SK-MEL-5 (cell line): ENCODE data around the gene CCL25. TPM values are rescaled to one million over a fixed set of nuclear protein-coding genes. Genes with fewer than 3 reads are reported as not detected.
"Not testable (repeated sequence)": the region's sequence is repeated elsewhere in the genome, so short reads cannot be mapped to it uniquely, and the experiment has no call there.

Experiments used
- DNase-seq: peaks from one replicate; pipeline ENCODE4 v3.0.0-alpha.2; 2016; ENCODE audit warnings: low read depth, low spot score
- in situ Hi-C: cut with HindIII; loops from 2 replicates; pipeline ENCODE4 v1.10.0; 2016; ENCODE audit warnings: low sequenced_read_pairs, high pct_unique_total_duplicates, low pct_unique_long_range_greater_than_20kb
- total RNA-seq: library from RNA; depleted of rRNA; stranded (reverse); fragments of >200 nt; shearing (Covaris generic); gene quantifications from 2 replicates; pipeline ENCODE4 v1.2.3, GENCODE V29; 2014; rRNA removed

Gene CCL25
- total RNA-seq, 1 experiment from 2014 or later: not detected

DNA sequence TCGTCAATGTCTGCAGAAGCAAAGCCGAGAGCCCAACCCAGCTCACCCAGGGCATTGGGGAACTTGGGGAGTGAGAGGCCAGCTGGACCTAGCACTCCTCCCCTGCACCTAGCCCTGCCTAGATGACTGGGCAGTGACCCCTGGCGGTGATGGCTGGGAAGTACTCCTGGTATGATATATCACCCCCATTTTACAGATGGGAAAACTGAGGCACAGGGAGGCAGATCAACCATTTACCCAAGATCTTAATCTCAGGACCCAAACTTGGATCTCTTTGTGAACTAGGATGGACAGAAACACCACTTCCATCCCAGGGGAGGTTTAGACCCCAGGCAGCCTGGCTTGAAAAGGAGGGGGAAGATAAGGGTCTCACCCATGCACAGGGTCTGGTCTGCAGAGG lies 43.5 kb downstream of the CCL25 start:
- DNase-seq: no peak
- in situ Hi-C loops: no loop called here

DNA sequence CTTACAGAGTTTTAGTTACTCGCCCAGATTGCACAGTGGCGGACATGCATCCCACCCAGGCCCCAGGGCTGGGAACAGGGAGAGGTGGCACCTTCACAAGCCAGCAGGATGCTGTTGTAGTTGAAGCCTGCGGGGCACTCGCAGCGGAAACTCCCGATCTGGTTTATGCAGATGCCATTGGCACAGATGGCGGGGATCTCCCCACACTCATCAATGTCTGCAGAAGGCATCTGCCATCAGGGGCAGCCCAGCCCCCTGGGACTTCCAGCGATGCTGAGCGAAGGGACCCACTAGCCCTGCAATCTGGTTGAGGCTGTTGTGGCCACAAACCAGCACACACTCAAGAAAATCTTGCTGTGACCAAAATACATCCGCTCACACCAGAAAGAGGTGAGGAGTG lies 44.6 kb downstream of the CCL25 start:
- DNase-seq: no peak
- in situ Hi-C loops: no loop called here

DNA sequence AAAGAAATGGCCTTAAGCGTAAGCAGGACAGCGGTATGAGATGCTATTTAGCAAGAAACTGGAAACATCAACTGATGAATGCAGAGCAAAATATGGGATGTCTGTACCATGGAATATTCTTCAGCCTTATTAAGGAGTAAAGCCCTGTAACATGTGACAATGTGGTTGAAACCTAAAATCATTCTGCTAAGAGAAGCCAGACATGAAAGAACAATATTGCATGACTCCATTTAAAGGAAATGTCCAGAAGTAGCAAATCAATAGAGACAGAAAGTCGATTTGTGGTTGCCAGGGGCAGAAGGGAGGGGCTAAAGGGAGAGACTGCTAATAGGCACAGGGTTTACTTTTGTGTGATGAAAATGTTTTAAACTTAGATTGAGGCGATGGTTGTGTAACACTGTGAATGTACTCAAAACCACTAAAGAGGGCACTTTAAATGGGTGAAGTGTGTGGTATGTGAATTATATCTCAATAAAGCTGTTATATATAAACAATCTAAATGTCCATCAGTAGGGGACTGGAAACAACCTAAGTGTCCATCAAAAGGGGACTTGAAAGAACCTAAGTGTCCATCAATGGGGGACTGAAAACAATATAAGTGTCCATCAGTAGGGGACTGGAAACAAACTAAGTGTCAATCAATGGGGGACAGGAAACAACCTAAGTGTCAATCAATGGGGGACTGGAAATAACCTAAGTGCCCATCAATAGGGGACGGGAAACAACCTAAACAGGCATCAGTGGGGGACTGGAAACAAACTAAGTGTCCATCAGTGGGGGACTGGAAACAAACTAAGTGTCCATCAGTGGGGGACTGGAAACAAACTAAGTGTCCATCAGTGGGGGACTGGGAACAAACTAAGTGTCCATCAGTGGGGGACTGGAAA lies 45.4 kb downstream of the CCL25 start:
- in situ Hi-C loops: no loop called here
- DNase-seq: peak; percentile 62

DNA sequence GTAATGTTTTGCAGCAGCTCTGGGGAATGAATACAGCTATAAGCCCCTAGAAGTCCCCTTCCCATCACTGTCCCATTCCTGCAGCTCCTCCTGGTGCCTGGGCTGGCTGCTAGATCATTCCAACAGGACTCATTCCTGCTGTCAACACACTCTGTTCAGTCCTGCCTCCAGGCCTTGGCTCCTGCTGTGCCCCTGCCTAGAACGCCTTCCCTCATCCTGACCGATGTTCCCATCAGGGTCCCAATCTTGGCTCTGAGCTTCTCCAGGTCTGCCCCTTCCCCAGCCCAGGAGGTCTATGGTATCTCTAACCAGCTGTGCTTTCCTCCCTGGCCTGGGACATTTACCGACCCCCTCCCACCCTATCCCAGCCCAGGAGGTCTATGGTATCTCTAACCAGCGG lies 48.8 kb downstream of the CCL25 start:
- in situ Hi-C loops: no loop called here
- no peak for DNase-seq

DNA sequence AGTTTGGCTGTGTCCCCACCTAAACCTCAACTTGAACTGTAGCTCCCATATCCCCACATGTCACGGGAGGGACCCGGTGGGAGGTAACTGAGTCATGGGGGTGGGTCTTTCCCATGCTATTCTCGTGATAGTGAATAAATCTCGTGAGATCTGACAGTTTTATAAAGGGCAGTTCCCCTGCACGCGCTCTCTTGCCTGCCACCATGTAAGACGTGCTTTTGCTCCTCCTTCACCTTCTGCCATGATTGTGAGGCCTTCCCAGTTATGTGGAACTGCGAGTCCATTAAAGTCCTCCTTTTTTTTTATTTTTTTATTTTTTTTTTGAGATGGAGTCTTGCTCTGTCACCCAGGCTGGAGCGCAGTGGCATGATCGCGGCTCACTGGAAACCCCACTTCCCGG lies 49.4 kb downstream of the CCL25 start:
- in situ Hi-C loops, DNase-seq: not testable (repeated sequence)

DNA sequence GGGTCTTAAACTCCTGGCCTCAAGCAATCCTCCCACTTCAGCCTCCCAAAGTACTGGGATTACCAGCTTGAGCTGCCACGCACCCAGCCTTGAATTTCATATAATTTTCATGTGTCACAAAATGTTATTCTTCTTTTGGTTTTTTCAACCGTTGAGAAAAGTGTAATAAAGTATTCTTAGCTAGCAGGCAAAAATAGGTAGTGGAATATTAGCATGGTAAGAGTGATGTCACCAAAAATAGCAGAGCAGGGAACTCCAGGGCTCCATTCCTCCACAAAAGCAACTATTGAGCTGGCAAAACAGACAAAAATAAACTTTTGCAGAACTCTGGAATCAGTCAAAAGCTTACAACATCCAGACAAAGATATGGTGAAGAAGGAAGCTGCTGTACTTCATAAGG lies 52.9 kb downstream of the CCL25 start:
- in situ Hi-C loops: no loop called here
- DNase-seq: no peak

DNA sequence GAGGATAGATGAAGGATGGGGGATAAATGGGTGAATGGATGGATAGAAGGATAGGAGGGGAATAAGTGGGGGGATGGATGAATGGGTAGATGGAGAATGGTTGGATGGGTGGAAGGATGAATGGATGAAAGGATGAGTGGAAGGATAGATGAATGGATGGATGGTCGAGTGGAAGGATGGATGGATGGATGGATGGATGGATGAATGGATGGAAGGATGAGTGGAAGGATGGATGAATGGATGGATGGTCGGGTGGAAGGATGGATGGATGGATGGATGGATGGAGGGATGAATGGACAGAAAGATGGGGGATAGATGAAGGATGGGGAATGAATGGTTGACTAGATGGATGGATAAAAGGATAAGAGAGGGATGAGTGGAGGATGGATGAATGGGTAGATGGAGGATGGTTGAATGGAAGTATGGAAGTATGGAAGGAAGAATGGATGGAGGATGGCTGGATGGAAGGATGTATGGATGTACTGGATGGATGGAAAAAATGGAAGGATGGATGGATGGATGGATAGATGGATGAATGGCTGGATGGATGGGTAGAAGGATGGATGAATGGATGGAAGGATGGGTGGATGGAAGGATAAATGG lies 54.8 kb downstream of the CCL25 start:
- DNase-seq: no peak
- in situ Hi-C loops: no loop called here

DNA sequence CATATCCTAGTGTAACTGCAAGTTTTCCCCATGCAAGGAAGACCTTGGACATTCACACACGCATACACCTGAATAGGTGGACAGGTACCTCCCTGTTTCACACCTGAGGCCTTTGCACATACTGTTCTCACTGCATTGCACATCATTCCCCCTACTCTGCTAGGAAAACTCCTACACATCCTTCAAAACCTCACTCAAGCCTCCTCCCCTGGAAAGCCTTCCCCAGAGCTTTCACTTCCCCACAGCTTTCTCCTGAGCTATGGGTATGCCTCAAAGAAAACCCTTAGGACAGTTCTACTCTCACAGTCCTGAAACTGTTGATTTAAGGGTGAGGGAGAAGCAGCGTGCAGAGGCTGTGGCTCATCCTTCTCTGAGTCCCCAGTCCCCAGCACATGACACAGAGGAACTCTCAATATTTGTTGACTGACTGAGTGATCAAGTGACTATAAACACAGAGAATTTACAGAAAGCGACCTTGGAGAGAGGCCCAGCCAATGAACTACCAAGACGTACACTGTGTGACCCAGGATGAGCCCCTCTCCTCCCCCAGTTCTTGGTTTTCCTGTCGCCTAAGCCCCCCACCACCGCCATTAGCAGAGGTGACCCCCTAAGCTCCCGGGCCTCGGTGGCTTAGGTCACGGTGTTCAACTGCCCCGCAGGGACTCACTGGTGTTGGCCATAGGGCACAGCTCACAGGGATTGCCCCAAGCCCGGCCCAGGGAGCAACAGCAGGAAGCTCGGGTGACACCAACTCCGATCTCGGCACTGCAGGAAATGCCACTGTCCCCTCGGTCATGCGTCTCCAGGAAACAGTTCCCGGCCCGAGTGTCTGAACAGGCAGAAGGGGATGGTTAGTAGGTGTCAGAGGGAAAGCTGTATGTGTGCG lies 56.2 kb downstream of the CCL25 start:
- in situ Hi-C loops: no loop called here

DNA sequence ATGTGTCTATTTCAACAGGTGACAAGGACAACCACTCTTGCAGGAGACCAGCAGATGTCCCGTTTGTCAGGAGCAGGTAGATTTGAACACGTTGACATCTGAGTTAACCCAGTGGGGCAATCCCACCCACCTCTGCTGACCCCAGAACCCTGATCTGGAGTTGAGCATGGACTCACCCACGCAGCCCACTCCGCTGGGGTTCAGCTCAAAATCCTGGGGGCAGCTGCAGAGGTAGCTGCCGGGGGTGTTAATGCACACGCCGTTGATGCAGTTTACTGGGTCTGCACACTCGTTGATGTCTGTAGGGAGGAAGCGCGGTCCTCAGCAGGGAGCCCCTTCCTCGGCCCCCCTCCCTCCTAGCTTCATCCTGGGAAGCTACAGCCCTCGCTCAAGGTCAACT lies 56.9 kb downstream of the CCL25 start:
- in situ Hi-C loops: no loop called here
- DNase-seq: no peak

More for the DNA sequence above, 56.2 kb downstream of the CCL25 start:
- DNase-seq: no peak

DNA sequence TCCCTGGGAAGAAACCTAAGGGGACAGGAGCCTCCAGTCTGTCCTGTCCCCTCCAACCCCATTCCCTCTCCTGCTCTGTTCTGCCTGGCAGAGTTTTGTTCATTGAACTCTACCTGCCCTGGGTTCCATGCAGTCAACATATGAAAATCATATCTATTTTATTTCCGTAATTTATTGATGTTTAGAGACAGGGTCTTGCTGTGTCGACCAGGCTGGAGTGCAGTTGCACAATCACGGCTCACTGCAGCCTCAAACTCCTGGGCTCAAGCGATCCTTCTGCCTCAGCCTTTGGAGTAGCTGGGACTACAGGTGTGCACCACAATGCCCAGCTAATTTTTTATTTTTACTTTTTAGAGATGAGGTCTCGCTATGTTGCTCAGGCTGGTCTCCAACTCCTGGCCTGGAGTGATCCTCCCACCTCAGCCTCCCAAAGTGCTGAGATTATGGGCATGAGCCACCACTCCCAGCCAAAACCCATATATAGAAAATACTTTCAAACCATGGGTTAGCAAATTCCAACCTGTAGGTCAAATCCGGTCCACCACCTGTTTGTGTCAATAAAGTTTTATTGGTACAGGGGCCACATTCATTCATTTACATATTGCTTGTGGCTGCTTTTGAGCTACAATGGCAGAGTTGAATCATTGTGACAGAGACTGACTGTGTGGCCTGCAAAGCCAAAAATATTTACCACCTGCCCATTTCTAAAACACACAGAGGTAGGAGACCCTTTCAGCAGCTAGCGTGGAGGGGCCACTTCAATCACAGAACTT lies 57.5 kb downstream of the CCL25 start:
- in situ Hi-C loops: no loop called here
- DNase-seq: no peak

DNA sequence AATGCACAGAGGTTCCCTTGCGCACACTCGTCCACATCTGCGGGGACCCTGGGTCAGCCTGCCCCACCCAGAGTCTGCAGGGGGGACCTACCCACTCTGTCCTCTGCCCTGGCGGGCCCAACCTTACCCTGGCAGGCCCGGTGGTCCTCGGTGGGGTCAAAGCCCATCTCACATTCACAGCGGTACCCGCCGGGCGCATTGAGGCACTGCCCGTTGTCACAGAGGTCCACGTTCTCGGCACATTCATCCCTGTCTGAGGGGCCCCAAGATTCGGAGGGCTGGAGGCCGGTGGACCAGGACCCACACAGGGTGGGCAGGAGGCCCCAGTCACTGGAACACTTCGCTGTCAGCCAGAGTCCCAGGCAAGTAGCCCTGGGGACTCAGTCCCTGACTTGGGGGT lies 58.4 kb downstream of the CCL25 start:
- in situ Hi-C loops: no loop called here
- no peak for DNase-seq

DNA sequence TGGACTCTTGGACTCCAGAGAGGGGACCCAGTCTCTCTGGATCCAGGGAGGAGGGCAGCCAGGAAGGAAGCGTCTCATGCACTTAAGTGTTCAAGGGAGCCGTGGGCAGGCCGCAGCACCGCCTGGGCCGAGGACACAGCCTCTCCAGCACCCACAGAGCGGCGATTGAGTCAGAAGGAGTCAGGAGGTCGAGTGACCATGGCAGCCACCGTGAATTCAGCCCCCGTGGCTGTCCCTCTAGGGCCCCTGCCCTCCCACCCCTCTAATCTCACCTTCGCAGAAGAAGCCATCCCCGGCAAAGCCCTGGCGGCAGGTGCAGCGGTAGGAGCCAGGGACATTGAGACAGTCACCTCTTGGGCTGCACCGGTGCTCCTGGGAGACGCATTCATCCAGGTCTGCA lies 58.8 kb downstream of the CCL25 start:
- DNase-seq: no peak
- in situ Hi-C loops: no loop called here

Other genes with a start within 250 kb of the CCL25 start
- 4.8 and 7.2 TPM in 2 replicates for gene EVI5L, start 222.5 kb upstream of the CCL25 start, total RNA-seq
- 0.72 TPM in 1 of 2 replicates, not detected in the other for gene PRR36, start 178.4 kb upstream of the CCL25 start, total RNA-seq
- 0.08 TPM in 1 of 2 replicates, not detected in the other for gene LRRC8E, start 164.2 kb upstream of the CCL25 start, total RNA-seq
- 5.7 and 6.4 TPM in 2 replicates for gene MAP2K7, start 148.9 kb upstream of the CCL25 start, total RNA-seq
- not detected in 2 replicates for gene TGFBR3L, start 137.9 kb upstream of the CCL25 start, total RNA-seq
- gene SNAPC2, start 132.4 kb upstream of the CCL25 start, total RNA-seq: 16.7 and 21.5 TPM in 2 replicates
- gene CTXN1, start 126.6 kb upstream of the CCL25 start, total RNA-seq: 0.37 and 0.42 TPM in 2 replicates
- gene TIMM44, start 109.1 kb upstream of the CCL25 start, total RNA-seq: 71.4 and 76.4 TPM in 2 replicates
- 37.8 and 40.4 TPM in 2 replicates for gene ELAVL1, start 47.1 kb upstream of the CCL25 start, total RNA-seq
- gene FBN3, start 96.8 kb downstream of the CCL25 start, total RNA-seq: not detected in 2 replicates
- gene CERS4, start 156.6 kb downstream of the CCL25 start, total RNA-seq: 26.4 and 28.1 TPM in 2 replicates